Measurements from ENCODE around the gene NET1.
"Not testable (repeated sequence)": the region's sequence is repeated elsewhere in the genome, so short reads cannot be mapped to it uniquely, and the experiment has no call there.

Gene NET1

DNA sequence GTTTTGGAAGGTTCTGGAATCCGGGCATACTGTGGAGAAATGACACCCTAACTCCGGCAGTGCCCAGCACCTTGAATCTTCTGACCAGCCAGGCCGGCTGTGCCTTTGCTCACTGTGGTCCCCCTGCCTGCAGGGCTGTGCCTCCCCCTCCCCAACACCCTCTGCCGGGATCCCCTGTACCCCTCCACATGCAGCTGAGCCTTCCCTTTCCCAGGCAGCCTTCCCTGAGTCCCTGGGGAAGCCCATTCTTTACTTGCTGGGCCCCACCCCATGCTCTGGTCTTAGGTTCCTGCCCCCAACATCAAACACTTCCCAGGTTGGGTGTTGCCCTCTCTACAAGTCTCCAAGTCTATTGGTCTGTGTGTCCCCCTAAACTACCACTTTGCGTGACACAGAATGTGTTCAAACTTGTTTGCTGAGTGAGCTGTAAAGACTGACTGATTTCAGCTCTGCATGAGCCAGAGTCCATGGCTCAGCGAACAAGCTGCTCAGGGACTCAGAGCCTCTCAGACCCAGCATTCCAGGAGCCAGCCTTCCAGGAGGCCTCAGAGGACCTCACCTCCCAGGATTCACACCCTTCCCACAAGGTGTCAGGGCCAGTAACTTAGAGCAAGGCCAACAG, 55.4 kb downstream of the NET1 start:
- peak overlapping the region; percentile 76 for H3K27ac ChIP-seq
- TF ChIP-seq CTCF (conservative IDR thresholded peaks at IDR 0.05): no peak
- TF ChIP-seq ZFX (IDR thresholded peaks at IDR 0.05): no peak

- no peak for TF ChIP-seq CTCF (conservative IDR thresholded peaks at IDR 0.05)
- TF ChIP-seq ZFX (IDR thresholded peaks at IDR 0.05): no peak
- peak overlapping the region; percentile 76 for H3K27ac ChIP-seq
These were observed 56.1 kb downstream of the NET1 start for GRCh38 chr10:5468262-5469106.

DNA sequence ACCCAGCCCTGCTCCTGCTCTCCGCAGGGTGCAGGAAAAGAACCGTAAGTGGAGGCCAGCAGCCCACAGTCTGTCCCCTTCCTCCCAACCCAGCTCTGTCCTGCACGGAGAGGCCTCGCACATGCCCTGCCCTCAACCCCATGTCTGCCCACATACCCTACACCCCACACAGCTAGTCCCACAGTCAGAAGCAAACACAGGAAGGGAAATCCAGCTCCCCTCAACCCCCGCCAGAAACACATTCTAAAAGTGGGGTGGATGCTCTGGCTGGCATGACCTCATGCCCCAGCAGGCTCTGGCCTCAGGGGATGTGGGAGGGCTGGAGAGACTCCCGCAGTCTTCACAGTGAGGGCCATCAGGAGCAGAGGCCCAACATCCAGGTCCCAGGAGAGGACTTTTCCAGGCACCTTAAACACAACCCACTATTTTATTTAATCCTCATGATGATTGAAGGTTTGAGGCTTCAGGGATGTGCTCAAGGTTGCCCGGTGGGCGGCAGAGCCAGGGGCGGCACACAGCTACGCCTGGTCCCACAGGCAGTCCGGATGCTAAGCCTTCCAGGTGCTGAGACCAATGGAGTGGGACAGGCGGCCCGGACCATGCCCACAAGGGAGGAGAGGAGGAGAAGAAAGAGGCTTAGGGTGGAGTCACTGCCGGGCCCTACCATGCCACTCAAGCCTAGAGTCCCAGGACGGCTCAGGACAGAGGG, 57.1 kb downstream of the NET1 start:
- no peak overlapping the region for H3K27ac ChIP-seq
- TF ChIP-seq ZFX (IDR thresholded peaks at IDR 0.05): no peak
- TF ChIP-seq CTCF (conservative IDR thresholded peaks at IDR 0.05): no peak

DNA sequence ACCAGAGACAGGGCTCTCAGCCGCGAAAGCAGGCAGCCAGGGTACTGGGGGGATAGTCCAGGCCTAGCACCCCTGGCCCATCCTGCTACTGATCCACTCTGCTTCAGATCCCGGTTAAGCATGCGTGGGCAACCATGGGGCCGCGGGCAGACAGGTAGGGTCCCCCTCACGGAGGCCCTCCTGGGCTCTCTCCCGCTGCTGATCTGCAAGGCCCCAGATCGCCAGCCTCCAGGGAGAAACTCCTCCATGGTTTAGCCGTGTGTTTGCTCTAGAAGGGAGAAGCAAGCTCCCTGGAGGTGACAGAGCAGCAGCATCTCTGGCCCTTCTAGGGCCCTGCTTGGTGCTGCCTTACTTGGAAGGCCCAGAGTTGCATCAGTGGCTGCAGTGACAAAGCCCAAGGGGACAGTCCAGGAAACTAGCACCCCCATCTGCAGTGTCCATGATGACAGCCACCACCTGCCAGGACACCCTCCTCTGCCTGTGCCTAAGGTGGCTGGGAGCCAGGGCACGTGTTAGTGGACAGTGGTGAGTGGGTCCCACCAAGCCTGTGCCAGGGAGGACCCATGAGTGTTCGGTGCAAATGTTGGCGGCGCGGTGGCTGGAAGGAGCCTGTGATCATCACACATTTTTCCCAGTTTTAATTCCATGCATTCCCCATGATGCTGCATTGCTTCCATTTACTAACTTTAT, 57.9 kb downstream of the NET1 start:
- no peak for TF ChIP-seq ZFX (IDR thresholded peaks at IDR 0.05)

GRCh38 chr10:5474642-5475041, 62.3 kb downstream of the NET1 start:
- H3K27ac ChIP-seq: not testable (repeated sequence)

More for the DNA sequence above, 57.9 kb downstream of the NET1 start:
- no peak overlapping the region for H3K27ac ChIP-seq

- not testable (repeated sequence) for H3K27ac ChIP-seq
These were observed 62.7 kb downstream of the NET1 start for GRCh38 chr10:5475088-5475487.

DNA sequence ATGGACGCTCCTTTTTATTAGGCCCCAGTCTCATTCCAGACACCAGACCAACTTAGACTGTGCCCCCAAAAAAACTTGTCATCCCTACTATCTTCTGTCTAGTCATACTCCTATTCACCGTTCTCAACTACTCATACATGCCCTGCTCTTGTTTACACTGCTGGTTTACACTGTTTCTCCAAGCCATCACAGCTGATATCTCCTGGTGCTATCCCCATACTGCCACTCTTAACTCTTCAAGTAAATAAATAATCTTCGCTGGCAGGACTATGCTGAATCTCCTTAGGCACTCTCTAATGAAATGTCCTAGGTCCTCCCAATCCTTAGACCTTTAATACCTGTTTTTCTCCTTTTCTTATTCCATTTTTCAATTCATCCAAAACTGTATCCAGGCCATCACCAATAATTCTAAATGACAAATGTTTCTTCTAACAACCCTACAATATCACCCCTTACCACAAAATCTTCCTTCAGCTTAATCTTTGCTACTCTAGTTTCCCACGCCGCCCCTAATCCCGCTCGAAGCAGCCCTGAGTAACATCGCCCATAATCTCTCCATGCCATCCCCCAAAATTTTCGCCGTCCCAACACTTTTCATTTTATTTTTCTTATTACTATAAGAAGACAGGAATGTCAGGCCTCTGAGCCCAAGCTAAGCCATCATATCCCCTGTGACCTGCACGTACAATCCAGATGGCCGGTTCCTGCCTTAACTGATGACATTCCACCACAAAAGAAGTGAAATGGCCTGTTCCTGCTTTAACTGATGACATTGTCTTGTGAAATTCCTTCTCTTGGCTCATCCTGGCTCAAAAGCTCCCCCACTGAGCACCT, 63.8 kb downstream of the NET1 start:
- not testable (repeated sequence) for H3K27ac ChIP-seq

DNA sequence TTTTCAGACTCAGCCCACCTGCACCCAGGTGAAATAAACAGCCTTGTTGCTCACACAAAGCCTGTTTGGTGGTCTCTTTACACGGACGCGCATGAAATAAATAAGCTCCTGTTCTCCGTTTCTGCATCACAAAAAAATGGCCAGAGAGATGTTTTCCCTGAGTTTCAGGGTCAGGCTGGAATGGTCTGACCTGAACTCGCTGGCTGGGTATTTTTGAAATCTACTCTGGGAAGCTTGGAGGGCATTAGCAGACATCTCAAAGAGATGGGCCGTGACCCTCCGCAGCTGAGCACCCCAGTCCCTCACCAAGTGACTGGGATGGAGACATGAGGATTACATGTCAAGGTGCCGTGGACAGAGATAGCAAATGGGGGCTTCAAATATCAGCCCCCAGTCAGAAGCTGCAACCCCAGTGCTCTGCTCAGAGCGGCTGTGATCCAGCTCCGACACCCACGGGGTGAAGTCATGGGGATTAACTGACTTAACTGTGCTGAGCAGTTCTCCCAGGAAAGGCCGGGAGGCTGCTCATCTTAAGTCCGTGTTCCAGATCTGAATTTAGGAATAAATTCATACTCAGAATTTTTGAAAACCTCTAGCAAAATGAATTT, 64.7 kb downstream of the NET1 start:
- no peak for TF ChIP-seq CTCF (conservative IDR thresholded peaks at IDR 0.05)
- no peak for TF ChIP-seq ZFX (IDR thresholded peaks at IDR 0.05)
- no peak overlapping the region for H3K27ac ChIP-seq

All from C4-2B (cell line).